Measurements from ENCODE around the gene PTPRG. TPM values are rescaled to one million over a fixed set of nuclear protein-coding genes. Genes with fewer than 3 reads are reported as not detected.

PTPRG gene
- polyA plus RNA-seq, 2 donors = 1.1 to 1.6 TPM

GRCh38 chr3:61624300-61624699 lies 62.9 kb downstream of the PTPRG start:
- 92 to 96% methylated on average over 2 of the region's 2 CpGs for WGBS, 2 donors
- no peaks in the 10 kb centered on the region for H3K36me3 ChIP-seq (ENCODE audit: control insufficient read depth in 2 of 2, insufficient read depth in 2 of 2, low read length in 1 of 2)

GRCh38 chr3:61625429-61625828 lies 64.1 kb downstream of the PTPRG start:
- H3K9me3 ChIP-seq (ENCODE audit: control insufficient read depth in 2 of 2, insufficient read depth in 1 of 2, low read depth in 1 of 2, low read length in 1 of 2) = no peaks in the 10 kb centered on the region
- no peaks in the 10 kb centered on the region for H3K36me3 ChIP-seq (ENCODE audit: control insufficient read depth in 2 of 2, insufficient read depth in 2 of 2, low read length in 1 of 2)
- H3K27ac ChIP-seq (ENCODE audit: low read depth in 2 of 2, low read length in 1 of 2) = no peak overlapping the region
- H3K4me1 ChIP-seq (ENCODE audit: control insufficient read depth in 2 of 2, insufficient read depth in 2 of 2, low read length in 1 of 2) = no peaks in the 10 kb centered on the region
- whole genome bisulfite sequencing, 2 donors = 94 to 96% methylated on average over 7 of the region's 7 CpGs
- H3K4me3 ChIP-seq (ENCODE audit: low read depth in 1 of 2, low read length in 2 of 2) = no peak overlapping the region
- no peaks in the 10 kb centered on the region for H3K27me3 ChIP-seq (ENCODE audit: control insufficient read depth in 1 of 2, insufficient read depth in 2 of 2, low read length in 2 of 2)

More at GRCh38 chr3:61624300-61624699, 62.9 kb downstream of the PTPRG start:
- H3K4me1 ChIP-seq (ENCODE audit: control insufficient read depth in 2 of 2, insufficient read depth in 2 of 2, low read length in 1 of 2) = no peaks in the 10 kb centered on the region
- H3K27ac ChIP-seq (ENCODE audit: low read depth in 2 of 2, low read length in 1 of 2) = no peak overlapping the region
- H3K27me3 ChIP-seq (ENCODE audit: control insufficient read depth in 1 of 2, insufficient read depth in 2 of 2, low read length in 2 of 2) = no peaks in the 10 kb centered on the region
- no peak overlapping the region for H3K4me3 ChIP-seq (ENCODE audit: low read depth in 1 of 2, low read length in 2 of 2)
- H3K9me3 ChIP-seq (ENCODE audit: control insufficient read depth in 2 of 2, insufficient read depth in 1 of 2, low read depth in 1 of 2, low read length in 1 of 2) = no peaks in the 10 kb centered on the region

DNA sequence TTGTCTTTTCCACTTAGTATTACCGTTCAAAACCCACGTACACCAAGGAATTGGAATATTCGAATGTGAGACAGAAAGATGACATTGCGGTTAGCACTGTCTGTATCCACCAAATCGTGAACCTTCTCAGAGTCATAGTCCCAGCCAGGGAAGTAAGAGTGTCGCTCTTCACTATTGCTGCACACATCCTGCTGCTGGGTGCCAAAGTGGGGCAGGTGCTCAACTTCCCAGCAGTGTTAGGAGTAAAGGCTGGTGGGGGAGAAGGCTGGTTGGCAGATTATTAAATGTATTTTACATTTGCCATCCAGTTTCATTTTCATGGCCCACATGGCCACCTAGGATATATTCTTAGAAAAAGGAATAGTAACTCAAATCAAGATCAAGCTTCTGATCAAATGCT lies 65.1 kb downstream of the PTPRG start:
- no peaks in the 10 kb centered on the region for H3K27me3 ChIP-seq (ENCODE audit: control insufficient read depth in 1 of 2, insufficient read depth in 2 of 2, low read length in 2 of 2)
- WGBS, 2 donors = 84 to 96% methylated on average over 6 of the region's 6 CpGs
- no peak overlapping the region for H3K4me3 ChIP-seq (ENCODE audit: low read depth in 1 of 2, low read length in 2 of 2)
- no peaks in the 10 kb centered on the region for H3K4me1 ChIP-seq (ENCODE audit: control insufficient read depth in 2 of 2, insufficient read depth in 2 of 2, low read length in 1 of 2)
- H3K27ac ChIP-seq (ENCODE audit: low read depth in 2 of 2, low read length in 1 of 2) = no peak overlapping the region
- no peaks in the 10 kb centered on the region for H3K9me3 ChIP-seq (ENCODE audit: control insufficient read depth in 2 of 2, insufficient read depth in 1 of 2, low read depth in 1 of 2, low read length in 1 of 2)
- no peaks in the 10 kb centered on the region for H3K36me3 ChIP-seq (ENCODE audit: control insufficient read depth in 2 of 2, insufficient read depth in 2 of 2, low read length in 1 of 2)

DNA sequence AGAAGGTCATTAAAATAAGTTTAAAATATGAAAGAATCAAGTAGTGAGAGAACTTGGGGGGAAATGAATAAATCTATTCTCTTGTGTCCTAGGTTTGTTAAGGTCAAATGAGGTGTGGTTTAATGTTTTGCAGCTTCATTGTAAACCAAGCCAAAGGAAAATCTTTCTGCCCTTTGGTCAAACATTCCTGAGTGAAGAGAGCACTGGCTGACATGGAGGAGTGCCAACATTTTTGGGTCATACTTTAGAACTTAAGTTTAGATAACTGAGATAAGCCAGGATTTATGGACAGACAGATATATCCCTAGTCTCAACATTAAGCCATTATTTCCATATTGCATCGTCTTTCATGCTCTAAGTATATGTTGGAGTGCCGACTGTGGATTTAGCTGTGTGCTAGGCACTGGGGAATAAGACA lies 66.4 kb downstream of the PTPRG start:
- Histone ChIP-seq H3K27me3 (ENCODE audit: control insufficient read depth in 1 of 2, insufficient read depth in 2 of 2, low read length in 2 of 2) (no peaks in the 10 kb centered on the region), H3K36me3 (ENCODE audit: control insufficient read depth in 2 of 2, insufficient read depth in 2 of 2, low read length in 1 of 2) (no peaks in the 10 kb centered on the region), H3K4me3 (ENCODE audit: low read depth in 1 of 2, low read length in 2 of 2) (no peak overlapping the region), H3K27ac (ENCODE audit: low read depth in 2 of 2, low read length in 1 of 2) (no peak overlapping the region), H3K9me3 (ENCODE audit: control insufficient read depth in 2 of 2, insufficient read depth in 1 of 2, low read depth in 1 of 2, low read length in 1 of 2) (no peaks in the 10 kb centered on the region), H3K4me1 (ENCODE audit: control insufficient read depth in 2 of 2, insufficient read depth in 2 of 2, low read length in 1 of 2) (no peaks in the 10 kb centered on the region)
- 65 to 67% methylated on average over 2 of the region's 2 CpGs for whole genome bisulfite sequencing, 2 donors

DNA sequence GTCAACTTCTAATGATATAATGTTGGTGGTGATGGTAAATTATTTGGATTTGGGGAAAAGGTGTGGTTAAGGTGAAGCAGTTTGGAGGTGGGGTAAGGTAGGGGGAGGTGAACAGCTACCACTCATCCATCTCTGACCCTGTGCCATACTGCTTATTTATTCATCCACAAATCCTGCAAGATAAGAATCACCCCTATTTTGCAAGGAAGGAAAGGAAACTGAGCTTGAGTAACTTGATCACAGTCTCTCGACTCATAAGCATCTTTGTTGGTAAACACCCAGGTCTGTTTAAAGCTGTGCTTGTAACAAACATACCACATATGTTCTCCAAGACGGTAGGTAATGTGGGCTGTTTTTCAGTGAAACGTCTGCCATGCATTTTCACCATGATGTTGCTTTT lies 67.3 kb downstream of the PTPRG start:
- Histone ChIP-seq H3K4me3 (ENCODE audit: low read depth in 1 of 2, low read length in 2 of 2) (no peak overlapping the region), H3K27ac (ENCODE audit: low read depth in 2 of 2, low read length in 1 of 2) (no peak overlapping the region), H3K27me3 (ENCODE audit: control insufficient read depth in 1 of 2, insufficient read depth in 2 of 2, low read length in 2 of 2) (no peaks in the 10 kb centered on the region), H3K9me3 (ENCODE audit: control insufficient read depth in 2 of 2, insufficient read depth in 1 of 2, low read depth in 1 of 2, low read length in 1 of 2) (no peaks in the 10 kb centered on the region), H3K36me3 (ENCODE audit: control insufficient read depth in 2 of 2, insufficient read depth in 2 of 2, low read length in 1 of 2) (no peaks in the 10 kb centered on the region), H3K4me1 (ENCODE audit: control insufficient read depth in 2 of 2, insufficient read depth in 2 of 2, low read length in 1 of 2) (no peaks in the 10 kb centered on the region)
- WGBS, 2 donors = 85 to 96% methylated on average over 3 of the region's 3 CpGs

DNA sequence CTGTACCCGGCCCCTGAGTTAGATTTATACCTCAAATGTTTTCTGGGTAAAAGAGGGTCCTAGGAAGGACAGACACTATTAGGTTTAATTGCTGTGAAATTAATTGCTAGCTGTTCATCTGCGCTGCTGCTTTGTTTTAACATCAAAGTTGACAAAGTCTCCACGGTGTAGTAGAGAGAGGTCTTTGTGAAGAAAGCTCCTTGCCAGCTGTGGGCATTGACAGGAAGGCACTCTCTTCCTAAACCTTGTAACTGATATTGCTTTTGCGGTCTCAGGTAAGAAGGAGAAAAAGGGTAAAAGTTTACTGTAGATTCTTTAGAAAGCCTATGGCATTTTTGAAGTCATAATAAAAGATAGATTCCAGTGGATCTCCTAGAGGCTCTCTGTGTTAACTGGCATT lies 68.1 kb downstream of the PTPRG start:
- no peak overlapping the region for H3K27ac ChIP-seq (ENCODE audit: low read depth in 2 of 2, low read length in 1 of 2)
- no peak overlapping the region for H3K4me3 ChIP-seq (ENCODE audit: low read depth in 1 of 2, low read length in 2 of 2)
- H3K4me1 ChIP-seq (ENCODE audit: control insufficient read depth in 2 of 2, insufficient read depth in 2 of 2, low read length in 1 of 2) = no peaks in the 10 kb centered on the region
- WGBS, 2 donors = 90 to 94% methylated on average over 4 of the region's 4 CpGs
- no peaks in the 10 kb centered on the region for H3K9me3 ChIP-seq (ENCODE audit: control insufficient read depth in 2 of 2, insufficient read depth in 1 of 2, low read depth in 1 of 2, low read length in 1 of 2)
- no peaks in the 10 kb centered on the region for H3K36me3 ChIP-seq (ENCODE audit: control insufficient read depth in 2 of 2, insufficient read depth in 2 of 2, low read length in 1 of 2)
- no peaks in the 10 kb centered on the region for H3K27me3 ChIP-seq (ENCODE audit: control insufficient read depth in 1 of 2, insufficient read depth in 2 of 2, low read length in 2 of 2)

DNA sequence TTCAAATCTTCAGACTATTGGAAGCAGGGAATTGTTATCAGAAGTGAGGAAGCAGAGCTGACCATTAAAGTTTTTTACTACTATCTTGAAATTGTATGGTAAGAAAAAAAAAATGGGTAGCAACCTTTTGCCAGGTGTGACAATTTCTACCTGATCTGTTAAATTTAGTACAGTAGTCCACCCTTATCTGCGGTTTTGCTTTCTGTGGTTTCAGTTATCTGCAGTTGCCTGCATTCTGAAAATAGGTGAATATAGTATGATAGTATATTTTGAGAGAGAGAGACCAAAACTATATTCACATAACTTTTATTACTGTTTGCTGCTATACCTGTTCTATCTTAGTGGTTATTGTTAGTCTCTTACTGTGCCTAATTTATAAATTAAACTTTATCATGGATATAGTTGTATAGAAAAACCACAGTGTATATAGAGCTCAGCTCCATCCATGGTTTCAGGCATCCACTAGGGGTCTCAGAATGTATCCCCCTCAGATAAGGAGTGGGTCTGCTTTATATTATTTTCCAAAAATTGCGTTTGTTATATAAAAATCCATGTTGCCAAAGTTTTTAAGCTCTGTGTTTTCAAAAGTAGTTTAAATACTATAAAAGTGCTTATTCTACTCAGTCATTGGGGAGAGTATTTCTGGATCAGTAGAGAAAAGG lies 69.9 kb downstream of the PTPRG start:
- Histone ChIP-seq H3K36me3 (ENCODE audit: control insufficient read depth in 2 of 2, insufficient read depth in 2 of 2, low read length in 1 of 2) (no peaks in the 10 kb centered on the region), H3K4me3 (ENCODE audit: low read depth in 1 of 2, low read length in 2 of 2) (no peak overlapping the region), H3K4me1 (ENCODE audit: control insufficient read depth in 2 of 2, insufficient read depth in 2 of 2, low read length in 1 of 2) (no peaks in the 10 kb centered on the region), H3K9me3 (ENCODE audit: control insufficient read depth in 2 of 2, insufficient read depth in 1 of 2, low read depth in 1 of 2, low read length in 1 of 2) (no peaks in the 10 kb centered on the region), H3K27ac (ENCODE audit: low read depth in 2 of 2, low read length in 1 of 2) (no peak overlapping the region), H3K27me3 (ENCODE audit: control insufficient read depth in 1 of 2, insufficient read depth in 2 of 2, low read length in 2 of 2) (no peaks in the 10 kb centered on the region)
- 85 to 88% methylated on average over 2 of the region's 2 CpGs for WGBS, 2 donors

GRCh38 chr3:61632568-61633175 lies 71.3 kb downstream of the PTPRG start:
- H3K4me1 ChIP-seq (ENCODE audit: control insufficient read depth in 2 of 2, insufficient read depth in 2 of 2, low read length in 1 of 2) = no peaks in the 10 kb centered on the region
- no peaks in the 10 kb centered on the region for H3K27me3 ChIP-seq (ENCODE audit: control insufficient read depth in 1 of 2, insufficient read depth in 2 of 2, low read length in 2 of 2)
- H3K4me3 ChIP-seq (ENCODE audit: low read depth in 1 of 2, low read length in 2 of 2) = no peak overlapping the region
- no peaks in the 10 kb centered on the region for H3K9me3 ChIP-seq (ENCODE audit: control insufficient read depth in 2 of 2, insufficient read depth in 1 of 2, low read depth in 1 of 2, low read length in 1 of 2)
- H3K36me3 ChIP-seq (ENCODE audit: control insufficient read depth in 2 of 2, insufficient read depth in 2 of 2, low read length in 1 of 2) = no peaks in the 10 kb centered on the region
- no peak overlapping the region for H3K27ac ChIP-seq (ENCODE audit: low read depth in 2 of 2, low read length in 1 of 2)
- 97 to 100% methylated on average over 2 of the region's 2 CpGs for WGBS, 2 donors

DNA sequence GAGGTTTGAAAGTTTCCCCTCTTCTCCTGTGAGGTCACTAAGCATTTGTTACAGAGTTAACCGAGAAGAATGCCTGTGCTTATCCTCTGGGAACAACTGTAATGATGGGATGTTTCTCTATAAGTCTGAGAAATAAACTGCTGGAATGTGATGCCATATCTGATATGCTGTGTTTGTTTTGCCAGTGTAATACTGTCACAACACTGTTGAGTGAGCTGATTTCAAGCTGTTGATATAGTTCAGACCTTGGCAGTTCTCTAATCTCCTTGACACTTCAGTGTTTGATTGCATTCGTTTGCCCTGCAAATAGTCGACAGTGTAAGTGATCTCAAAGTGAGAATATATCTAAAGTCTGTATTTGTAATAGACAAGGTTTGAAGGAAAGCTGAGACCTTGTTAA lies 73.3 kb downstream of the PTPRG start:
- no peak overlapping the region for H3K27ac ChIP-seq (ENCODE audit: low read depth in 2 of 2, low read length in 1 of 2)
- H3K27me3 ChIP-seq (ENCODE audit: control insufficient read depth in 1 of 2, insufficient read depth in 2 of 2, low read length in 2 of 2) = no peaks in the 10 kb centered on the region
- H3K4me3 ChIP-seq (ENCODE audit: low read depth in 1 of 2, low read length in 2 of 2) = no peak overlapping the region
- 60 to 62% methylated on average over 3 of the region's 3 CpGs for WGBS, 2 donors
- H3K9me3 ChIP-seq (ENCODE audit: control insufficient read depth in 2 of 2, insufficient read depth in 1 of 2, low read depth in 1 of 2, low read length in 1 of 2) = no peaks in the 10 kb centered on the region
- no peaks in the 10 kb centered on the region for H3K36me3 ChIP-seq (ENCODE audit: control insufficient read depth in 2 of 2, insufficient read depth in 2 of 2, low read length in 1 of 2)
- no peaks in the 10 kb centered on the region for H3K4me1 ChIP-seq (ENCODE audit: control insufficient read depth in 2 of 2, insufficient read depth in 2 of 2, low read length in 1 of 2)
